ENCODE results near the gene FBXO21. TPM values are rescaled to one million over a fixed set of nuclear protein-coding genes. Genes with fewer than 3 reads are reported as not detected.

FBXO21 gene
- total RNA-seq, 1 experiment from 2014 or later, result 63.6 TPM

DNA sequence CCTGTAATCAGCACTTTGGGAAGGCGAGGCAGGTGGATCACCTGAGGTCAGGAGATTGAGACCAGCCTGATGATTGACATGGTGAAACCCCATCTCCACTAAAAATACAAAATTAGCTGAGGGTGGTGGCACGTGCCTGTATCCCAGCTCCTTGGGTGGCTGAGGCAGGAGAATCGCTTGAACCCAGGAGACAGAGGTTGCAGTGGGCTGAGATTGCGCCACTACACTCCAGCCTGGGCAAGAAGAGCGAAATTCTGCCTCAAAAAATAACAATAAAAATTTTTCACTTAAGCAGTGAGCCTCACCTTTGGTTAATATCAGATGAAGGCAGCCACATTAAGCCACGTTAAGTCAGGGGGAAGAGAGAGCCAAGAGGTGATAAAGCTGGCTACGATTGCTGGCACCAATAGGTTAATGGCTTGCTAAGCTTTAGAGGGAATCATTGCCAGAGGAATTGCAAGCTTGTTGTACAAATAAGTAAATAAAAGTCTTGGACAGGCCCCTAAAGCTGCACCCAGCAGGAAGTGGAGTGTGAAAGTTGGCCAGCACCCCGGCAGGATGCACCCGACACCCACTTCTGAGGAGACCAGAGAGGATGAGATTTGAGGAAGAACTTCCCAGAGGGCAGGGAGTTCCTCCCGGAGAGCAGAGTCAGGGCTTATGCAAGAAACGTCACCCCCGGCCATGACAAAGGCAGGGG is 49.7 kb downstream of the FBXO21 start:
- DNase-seq (ENCODE audit: low read depth), result no peak

- DNase-seq (ENCODE audit: low read depth), result no peak
These were observed 51.1 kb downstream of the FBXO21 start for GRCh38 chr12:117139025-117139717.

DNA sequence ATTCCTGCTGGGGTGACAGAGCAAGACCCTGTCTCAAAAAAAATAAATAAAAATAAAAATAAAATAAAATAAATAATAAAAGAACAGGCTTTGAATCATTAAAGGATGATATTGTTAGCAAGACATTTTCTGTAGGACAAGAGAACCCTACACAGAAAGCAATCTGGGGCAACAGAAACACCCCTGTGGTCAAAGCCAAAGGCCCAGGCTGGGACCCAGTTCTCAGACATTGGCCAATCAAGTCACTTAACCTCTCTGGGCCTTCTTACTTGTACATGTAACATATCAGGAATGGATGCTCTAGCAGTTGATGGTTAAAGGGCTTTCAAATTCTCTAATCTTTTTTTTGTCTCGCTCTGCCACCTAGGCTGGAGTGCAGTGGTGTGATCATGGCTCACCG is 55.5 kb downstream of the FBXO21 start:
- DNase-seq (ENCODE audit: low read depth), result no peak

DNA sequence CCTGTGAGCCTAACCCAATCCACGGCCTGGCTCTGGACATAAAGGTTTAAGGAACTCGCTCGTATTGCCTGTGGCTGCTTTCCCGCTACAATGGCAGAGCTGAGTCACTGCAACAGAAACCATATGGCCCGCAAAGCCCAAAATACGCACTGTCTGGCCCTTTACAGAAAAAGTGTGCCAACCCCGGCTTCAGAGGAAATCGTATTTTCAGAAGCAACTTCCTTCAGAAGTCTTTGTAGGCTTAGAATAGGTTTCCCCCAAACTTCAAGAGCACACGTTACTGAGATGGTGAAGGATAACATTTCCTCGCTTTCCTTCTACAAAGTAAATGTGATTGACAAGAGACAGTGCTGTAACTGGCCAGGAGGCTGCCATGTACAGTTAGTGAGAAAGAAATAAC is 56.2 kb downstream of the FBXO21 start:
- DNase-seq (ENCODE audit: low read depth), result no peak

- no peak for DNase-seq (ENCODE audit: low read depth)
These were observed 59.5 kb downstream of the FBXO21 start for GRCh38 chr12:117130801-117131200.

- no peak for DNase-seq (ENCODE audit: low read depth)
These were observed 60.9 kb downstream of the FBXO21 start for GRCh38 chr12:117129391-117129790.

DNA sequence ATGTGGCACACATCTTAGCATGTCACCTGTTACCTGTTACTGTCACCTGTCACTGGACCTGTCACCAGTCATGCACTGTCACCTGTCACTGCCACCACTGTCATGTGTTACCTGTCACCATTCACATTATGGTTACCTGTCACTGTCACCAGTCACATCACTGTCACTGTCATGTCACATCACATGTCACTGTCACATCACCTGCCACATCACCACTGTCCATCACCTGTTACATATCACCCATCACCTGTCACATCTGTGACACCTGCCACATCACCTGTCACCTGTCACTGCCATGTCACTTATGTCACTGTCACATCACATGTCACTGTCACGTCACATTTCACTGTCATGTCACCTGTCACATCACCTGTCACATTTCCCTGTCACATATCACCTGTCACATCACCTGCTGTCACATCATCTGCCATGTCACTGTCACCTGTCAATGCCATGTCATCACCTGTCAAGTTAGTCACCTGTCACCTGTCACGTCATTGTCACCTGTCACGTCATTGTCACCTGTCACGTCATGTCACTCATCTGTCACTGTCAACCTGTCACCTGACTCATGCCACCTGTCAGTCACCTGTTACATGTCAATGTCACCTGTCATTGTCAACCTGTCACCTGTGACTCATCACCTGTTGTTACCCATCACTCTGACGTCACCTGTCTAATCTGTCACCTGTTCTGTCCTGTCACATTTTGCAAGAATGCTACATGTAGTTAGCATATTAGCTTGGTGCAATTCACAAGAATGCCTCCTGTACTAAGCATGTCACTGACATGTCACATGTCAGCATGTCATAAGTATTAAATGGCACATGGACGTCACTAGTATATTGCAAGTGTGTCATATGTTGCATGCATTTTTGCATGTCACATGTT is 62.1 kb downstream of the FBXO21 start:
- DNase-seq (ENCODE audit: low read depth), result no peak

DNA sequence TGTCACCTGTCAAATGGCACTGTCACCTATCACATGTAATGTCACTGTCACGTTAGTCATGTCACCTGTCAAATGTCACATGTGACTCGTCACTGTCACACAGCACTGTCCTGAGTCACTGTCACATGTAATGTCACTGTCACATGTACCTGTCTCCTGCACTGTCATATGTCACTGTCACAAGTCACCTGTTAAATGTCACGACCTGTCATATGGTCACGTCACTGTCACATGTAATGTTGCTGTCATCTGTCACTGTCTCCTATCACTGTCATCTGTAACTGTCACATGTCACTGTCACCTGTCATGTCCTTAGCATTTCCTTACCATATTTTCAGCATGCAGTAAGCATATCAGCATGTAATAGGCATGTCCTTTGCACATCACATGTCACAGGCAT is 63.9 kb downstream of the FBXO21 start:
- DNase-seq (ENCODE audit: low read depth), result no peak

DNA sequence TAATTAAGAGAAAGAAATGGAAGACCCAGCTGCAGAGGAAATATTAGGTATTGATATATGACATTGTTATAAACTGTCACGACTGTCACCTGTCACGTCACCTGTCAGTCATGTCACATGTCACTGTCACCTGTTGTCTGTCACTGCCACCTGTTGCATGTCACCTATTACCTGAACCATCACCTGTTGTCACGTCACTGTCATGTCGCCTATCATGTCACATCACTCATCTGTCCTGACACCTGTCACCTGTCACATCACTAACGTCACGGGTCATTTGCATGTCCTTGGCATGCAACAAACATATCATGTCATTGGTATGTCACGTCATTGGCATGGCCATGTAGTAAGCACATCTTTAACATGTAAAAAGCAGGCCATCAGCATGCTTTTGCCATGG is 64.5 kb downstream of the FBXO21 start:
- DNase-seq (ENCODE audit: low read depth), result no peak

DNA sequence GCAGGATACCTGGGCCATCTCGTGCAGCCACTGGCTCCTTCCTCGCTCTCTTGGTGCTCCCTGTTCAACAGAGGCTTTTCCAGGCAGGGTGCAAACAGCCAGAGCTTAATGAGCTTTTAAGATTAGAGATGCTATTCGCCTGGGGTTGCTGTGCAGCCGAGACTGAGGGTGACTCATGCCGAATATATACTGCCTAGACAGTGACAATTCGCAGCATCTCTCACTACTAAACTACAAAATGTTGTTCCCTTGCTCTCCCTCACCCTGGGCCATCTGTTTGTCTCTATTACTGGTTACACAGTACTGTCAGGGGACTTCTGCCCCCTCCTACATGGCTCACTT is 65.0 kb downstream of the FBXO21 start:
- no peak for DNase-seq (ENCODE audit: low read depth)

DNA sequence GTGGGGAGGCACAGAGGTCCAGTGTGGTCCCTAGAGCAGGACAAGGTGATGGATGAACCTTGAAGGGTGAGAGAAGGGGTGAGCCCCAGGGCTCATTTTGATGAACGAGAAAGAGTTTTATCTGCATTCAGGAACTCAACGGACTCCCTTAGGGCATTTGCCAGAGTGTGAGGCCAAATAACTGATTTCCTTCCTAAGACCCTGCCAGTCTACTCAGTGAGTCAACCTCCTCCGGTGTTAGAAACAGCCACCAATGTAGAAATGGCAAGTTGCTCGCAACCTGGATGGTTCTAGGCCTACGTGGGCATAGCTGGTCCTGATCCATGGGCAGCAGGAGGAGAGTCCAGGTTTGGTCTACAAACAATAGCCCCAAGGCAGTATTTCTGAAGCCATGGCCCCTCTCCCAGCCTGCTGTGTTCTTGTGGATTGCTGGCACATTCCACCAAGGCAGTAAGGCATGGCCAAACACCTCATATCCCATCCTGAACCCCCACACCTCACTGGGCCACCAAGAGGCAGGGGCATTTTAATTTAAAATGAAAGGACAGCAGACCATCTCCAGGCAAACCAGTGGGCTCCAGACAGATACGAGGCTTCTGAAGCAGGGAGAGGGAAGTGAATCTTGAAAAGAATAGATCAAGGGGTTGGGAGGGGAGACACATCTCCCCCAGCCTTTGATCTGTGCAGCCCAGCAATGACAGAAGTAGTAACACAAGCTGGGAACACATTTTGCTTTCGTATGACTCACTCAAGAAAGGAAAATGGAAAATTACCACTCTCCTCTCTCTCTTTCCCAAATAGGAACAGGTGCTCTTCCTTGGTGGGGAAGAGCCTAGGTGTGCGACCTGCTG is 65.6 kb downstream of the FBXO21 start:
- no peak for DNase-seq (ENCODE audit: low read depth)

DNA sequence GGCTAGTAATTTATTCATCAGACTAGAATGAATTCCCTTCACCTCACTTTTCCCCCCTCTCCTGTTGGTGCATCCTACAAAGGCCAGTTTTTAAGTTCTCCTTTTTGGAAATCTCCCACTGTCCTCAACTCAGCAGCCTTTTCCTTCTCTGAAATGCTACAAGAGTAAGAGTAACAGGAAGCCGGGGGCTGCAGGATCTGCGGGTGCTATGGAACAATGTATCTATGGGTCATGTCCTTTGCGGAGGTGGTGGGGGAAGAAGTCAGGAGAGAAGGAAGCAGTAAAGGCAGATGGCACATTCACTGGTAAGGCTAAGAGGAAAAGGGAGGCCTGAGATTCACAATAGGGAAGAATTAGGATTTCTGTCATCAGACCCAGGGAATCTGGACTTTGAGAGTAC is 68.8 kb downstream of the FBXO21 start:
- no peak for DNase-seq (ENCODE audit: low read depth)

DNA sequence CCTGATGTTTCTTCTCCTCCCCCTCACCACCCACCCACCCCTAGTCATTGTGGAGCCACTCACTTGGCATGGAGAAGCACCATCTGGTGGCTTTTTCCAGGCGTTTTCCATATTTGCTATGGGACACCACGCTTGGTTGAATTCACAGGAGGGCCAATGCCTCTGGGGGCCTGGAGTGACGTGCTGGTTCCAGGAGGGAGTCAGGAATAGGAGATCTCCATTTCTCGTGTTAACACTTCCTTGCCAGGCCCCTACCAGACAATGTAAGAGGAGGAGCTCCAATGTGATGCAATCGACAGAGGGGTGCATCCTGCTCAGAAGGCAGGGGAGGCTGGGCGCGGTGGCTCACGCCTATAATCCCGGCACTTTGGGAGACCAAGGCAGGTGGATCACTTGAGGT is 69.5 kb downstream of the FBXO21 start:
- no peak for DNase-seq (ENCODE audit: low read depth)

DNA sequence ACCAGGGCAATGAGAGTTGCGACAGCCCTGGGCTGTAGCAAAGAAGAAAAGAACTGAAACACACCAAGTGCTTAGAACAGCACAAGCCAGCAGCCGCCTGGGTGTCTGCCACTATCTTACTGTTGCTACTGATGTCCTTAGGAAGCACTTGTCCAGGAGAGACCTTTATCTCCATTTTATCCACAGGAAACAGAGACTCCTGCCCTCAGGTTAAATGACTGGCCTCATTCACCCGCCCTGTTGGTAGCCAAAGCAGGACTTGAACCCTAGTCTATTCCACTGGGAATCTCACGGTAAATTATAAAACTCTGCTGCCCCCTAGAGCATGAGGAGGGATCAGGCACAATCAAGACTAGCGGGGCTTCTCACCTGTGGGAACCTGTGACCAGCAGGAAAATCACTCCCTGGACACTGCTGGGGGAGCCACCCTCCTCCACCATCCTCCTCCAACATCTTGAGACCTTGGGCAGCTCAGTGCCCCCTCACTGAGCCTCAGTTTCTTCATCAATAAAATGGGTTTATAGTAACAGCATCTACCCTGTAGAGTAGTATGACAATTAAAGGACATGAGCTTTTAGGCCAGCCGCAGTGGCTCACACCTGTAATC is 70.6 kb downstream of the FBXO21 start:
- peak; percentile 40 for DNase-seq (ENCODE audit: low read depth)

DNA sequence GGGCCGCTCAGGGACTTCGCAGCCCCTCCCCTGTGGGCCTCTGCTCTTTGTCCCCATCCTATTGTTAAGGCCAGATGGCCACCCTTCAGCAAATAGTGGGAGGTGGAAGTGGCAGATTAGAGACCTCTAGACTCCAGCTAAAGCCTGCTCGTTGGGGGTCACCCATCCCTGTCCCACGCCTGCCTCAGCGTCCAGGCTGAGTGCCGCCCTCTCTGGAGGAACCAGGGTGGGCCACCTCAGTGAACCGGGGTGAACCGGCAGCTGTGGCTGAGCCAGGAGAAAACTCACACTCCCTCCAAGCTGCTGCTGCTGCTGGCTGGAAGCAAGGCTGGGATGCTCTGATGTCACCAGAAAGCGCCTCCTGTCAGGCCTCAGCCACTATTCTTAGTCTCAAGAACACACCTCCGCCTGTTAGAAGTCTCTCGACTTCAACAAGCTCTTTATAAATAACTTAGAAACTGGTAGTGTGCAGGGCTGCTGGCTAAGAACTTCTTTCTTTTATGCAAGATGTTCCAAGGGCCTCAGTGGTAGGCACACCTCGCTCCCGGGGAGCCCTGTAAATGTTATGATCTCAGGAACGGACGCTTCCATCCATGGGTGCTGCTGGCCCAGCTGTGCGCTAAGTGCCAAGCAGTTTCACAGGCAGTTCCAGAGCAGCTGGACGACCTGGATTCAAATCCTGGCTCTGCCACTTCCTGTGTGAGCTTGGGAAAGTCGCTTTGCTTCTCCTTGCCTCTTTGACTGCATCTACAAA is 71.3 kb downstream of the FBXO21 start:
- DNase-seq (ENCODE audit: low read depth), result no peak

- DNase-seq (ENCODE audit: low read depth), result no peak
These were observed 75.5 kb downstream of the FBXO21 start for GRCh38 chr12:117114784-117115183.

GRCh38 chr12:117113231-117113630 is 77.0 kb downstream of the FBXO21 start:
- no peak for DNase-seq (ENCODE audit: low read depth)

- DNase-seq (ENCODE audit: low read depth), result no peak
These were observed 78.3 kb downstream of the FBXO21 start for GRCh38 chr12:117111821-117112595.

DNA sequence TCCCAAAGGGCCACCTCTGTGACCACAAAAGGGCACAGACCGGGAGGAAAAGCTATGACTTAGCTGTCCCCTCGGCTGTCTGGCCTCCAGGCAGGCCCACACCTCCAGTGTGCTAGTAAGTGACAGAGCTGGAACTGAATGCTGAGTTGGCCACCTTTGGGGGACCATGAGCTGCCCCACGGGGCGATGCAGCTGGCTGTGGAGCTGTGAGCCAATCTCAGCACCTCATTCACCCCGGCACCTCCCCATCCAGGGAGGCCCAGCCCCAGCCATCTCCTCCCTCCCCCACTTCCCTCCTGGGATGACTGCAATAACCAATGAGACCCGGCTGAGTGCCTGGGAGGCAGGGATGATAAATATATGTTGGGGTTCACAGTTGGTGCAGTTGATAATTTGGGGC is 78.9 kb downstream of the FBXO21 start:
- DNase-seq (ENCODE audit: low read depth), result no peak
